Hepatocyte (in vitro differentiated cells): Measurements from ENCODE around the gene AAGAB.

ENCODE experiments used
- CTCF ChIP-seq: fragments of 200-600 bp; sonication (generic); IDR thresholded peaks from 2 replicates; pipeline ENCODE4 v1.5.1; 2016; ENCODE audit warnings: antibody characterized with exemption, mild to moderate bottlenecking; ENCODE audit not compliant: poor library complexity
- EZH2 ChIP-seq: fragments of 200-600 bp; sonication (generic); IDR thresholded peaks from 2 replicates; pipeline ENCODE4 v1.6.1; 2016; ENCODE audit warnings: antibody characterized with exemption, mild to moderate bottlenecking, borderline replicate concordance
- EZH2phosphoT487 ChIP-seq: fragments of 200-600 bp; sonication (generic); IDR thresholded peaks from one replicate; pipeline ENCODE4 v1.6.1; 2018; ENCODE audit warnings: antibody characterized with exemption, mild to moderate bottlenecking, low read depth, moderate library complexity; ENCODE audit not compliant: unreplicated experiment, severe bottlenecking

- TF ChIP-seq EZH2 (no peak), CTCF (no peak), EZH2phosphoT487 (no peak)
Observed at GRCh38 chr15:67216859-67217258, 37.6 kb downstream of the AAGAB start.
